Measurements from ENCODE around the gene PKD2L1.
"Not testable (repeated sequence)": the region's sequence is repeated elsewhere in the genome, so short reads cannot be mapped to it uniquely, and the experiment has no call there.

DNA sequence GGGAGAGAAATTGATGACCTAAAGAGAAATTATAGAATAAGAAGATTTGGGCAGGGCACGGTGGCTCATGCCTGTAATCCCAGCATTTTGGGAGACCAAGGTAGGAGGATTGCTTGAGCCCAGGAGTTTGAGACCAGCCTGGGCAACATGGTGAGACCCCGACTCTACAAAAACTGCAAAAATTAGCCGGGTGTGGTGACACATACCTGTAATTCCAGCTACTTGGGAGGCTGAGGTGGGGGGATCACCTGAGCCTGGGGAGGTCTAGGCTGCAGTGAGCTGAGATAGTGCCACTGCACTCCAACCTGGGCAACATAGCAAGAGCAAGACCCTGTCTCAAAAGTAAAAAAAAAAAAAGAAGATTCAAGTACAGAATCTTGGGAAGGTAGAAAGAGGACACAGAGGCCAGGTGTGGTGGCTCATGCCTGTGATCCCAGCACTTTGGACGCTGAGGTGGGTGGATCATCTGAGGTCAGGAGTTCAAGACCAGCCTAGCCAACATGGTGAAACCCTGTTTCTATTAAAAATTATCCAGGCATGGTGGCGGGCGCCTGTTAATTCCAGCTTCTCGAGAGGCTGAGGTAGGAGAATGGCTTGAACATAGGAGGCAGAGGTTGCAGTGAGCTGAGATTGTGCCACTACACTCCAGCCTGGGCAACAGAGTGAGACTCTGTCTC is 44.8 kb upstream of the PKD2L1 start:
- not testable (repeated sequence) for TF ChIP-seq POLR2A, POLR2AphosphoS5, POU2F2 (IDR thresholded peaks at IDR 0.05; ENCODE audit: low read depth, low read length)
